ENCODE data around the gene AK8. TPM values are rescaled to one million over a fixed set of nuclear protein-coding genes. Genes with fewer than 3 reads are reported as not detected.

Gene AK8
- total RNA-seq, 6 experiments from 2014 or later, result 0.12 TPM; not detected in 4

DNA sequence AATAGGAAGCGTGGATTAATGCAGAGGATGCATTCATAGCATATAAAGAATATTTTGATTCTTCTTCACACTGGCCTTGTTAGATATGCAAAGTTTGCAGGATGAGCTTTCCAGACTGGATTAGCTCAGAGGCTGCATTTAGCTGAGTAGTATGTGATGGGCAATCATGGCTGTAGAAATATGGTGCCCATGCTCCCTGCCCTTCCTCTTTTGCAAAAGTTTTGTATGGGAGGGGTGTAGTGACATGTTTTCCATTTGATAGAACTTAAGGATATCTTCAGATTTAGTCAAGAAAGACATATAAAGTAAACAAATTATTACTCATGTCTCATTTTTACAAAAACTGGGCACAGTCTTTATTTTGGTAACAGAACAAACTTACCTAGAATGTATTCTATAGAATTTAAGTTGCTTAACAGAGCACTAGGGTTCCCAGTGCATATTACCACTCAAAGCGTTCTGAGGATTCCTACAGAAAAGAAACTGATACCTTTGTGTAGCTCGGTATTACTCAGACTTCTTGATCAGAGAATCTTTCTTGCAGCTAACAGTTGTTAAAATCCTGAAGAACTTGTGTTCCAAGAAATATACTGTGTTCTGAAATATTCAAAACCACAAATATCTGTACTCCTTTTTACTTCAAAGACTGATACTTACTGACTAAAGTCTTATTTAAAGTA is 198.0 kb downstream of the AK8 start:
- Histone ChIP-seq H3K27me3 (no peaks in the 10 kb centered on the region), H3K4me3 (no peak overlapping the region), H3K36me3 (peaks cover 0 to 44% (median 15%) of the 10 kb centered on the region in 4 donors), H3K27ac (no peak overlapping the region), H3K4me1 (no peaks in the 10 kb centered on the region), H3K9me3 (no peaks in the 10 kb centered on the region)
- intact Hi-C loops (cut with DNase I), result no loop called here
- ATAC-seq (no peak), DNase-seq (no peak)
- WGBS (ENCODE audit: insufficient coverage, low coverage, low lambda C conversion rate, missing lambda C conversion rate), result 71% methylated on average over 3 of the region's 3 CpGs
- TF ChIP-seq POLR2A (IDR thresholded peaks at IDR 0.05), result no peak
- TF ChIP-seq, protein P1, sequence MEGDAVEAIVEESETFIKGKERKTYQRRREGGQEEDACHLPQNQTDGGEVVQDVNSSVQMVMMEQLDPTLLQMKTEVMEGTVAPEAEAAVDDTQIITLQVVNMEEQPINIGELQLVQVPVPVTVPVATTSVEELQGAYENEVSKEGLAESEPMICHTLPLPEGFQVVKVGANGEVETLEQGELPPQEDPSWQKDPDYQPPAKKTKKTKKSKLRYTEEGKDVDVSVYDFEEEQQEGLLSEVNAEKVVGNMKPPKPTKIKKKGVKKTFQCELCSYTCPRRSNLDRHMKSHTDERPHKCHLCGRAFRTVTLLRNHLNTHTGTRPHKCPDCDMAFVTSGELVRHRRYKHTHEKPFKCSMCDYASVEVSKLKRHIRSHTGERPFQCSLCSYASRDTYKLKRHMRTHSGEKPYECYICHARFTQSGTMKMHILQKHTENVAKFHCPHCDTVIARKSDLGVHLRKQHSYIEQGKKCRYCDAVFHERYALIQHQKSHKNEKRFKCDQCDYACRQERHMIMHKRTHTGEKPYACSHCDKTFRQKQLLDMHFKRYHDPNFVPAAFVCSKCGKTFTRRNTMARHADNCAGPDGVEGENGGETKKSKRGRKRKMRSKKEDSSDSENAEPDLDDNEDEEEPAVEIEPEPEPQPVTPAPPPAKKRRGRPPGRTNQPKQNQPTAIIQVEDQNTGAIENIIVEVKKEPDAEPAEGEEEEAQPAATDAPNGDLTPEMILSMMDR (IDR thresholded peaks at IDR 0.05), result no peak

DNA sequence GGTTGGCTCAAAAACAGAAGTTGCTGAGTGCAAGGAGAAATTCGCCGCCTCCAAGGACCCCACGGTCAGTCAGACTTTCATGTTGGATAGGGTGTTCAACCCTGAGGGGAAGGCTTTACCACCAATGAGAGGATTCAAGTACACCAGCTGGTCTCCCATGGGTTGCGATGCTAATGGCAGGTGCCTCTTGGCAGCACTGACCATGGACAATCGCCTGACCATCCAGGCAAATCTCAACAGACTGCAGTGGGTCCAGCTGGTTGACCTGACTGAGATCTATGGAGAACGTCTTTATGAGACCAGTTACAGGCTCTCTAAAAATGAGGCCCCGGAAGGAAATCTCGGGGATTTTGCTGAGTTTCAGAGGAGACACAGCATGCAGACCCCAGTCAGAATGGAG is 200.1 kb downstream of the AK8 start:
- 87% methylated on average over 3 of the region's 8 CpGs for WGBS (ENCODE audit: insufficient coverage, low coverage, low lambda C conversion rate, missing lambda C conversion rate)
- peaks cover 0 to 32% (median 13%) of the 10 kb centered on the region in 4 donors for H3K36me3 ChIP-seq
- H3K9me3 ChIP-seq, result no peaks in the 10 kb centered on the region
- no peak overlapping the region for H3K27ac ChIP-seq
- no peak for TF ChIP-seq POLR2A (IDR thresholded peaks at IDR 0.05)
- TF ChIP-seq, protein P1 (IDR thresholded peaks at IDR 0.05), result no peak
- no peak overlapping the region for H3K4me3 ChIP-seq
- intact Hi-C loops (cut with DNase I), result no loop called here
- no peaks in the 10 kb centered on the region for H3K27me3 ChIP-seq
- DNase-seq (no peak), ATAC-seq (no peak)
- no peaks in the 10 kb centered on the region for H3K4me1 ChIP-seq

Other genes with a start within 250 kb of the AK8 start
- 1 to 10 TPM; 7.1 to 8.7 (median 8.0) TPM for gene DDX31, start 208.3 kb downstream of the AK8 start, total RNA-seq
- gene GTF3C4, start 207.8 kb downstream of the AK8 start, total RNA-seq, result 1 to 10 TPM; 4.6 to 6.1 (median 5.5) TPM
- 1 to 10 TPM in 5 of 6 experiments, under 1 TPM in 1; 0.86 to 2.0 (median 1.3) TPM for gene SPACA9, start 614 bp upstream of the AK8 start, total RNA-seq
- gene TSC1, start 66.3 kb upstream of the AK8 start, total RNA-seq, result 10 to 100 TPM; 14.2 to 22.8 (median 18.3) TPM
- under 1 TPM in 3 of 6 experiments, not detected in 3; 0.24 to 0.64 (median 0.39) TPM for gene GFI1B, start 100.4 kb upstream of the AK8 start, total RNA-seq
- 10 to 100 TPM; 18.4 to 30.5 (median 19.8) TPM for gene GTF3C5, start 152.7 kb upstream of the AK8 start, total RNA-seq
- gene CEL, start 183.7 kb upstream of the AK8 start, total RNA-seq, result under 1 TPM in 4 of 6 experiments, not detected in 2; 0.19 to 0.35 (median 0.26) TPM
- 10 to 100 TPM in 1 of 6 experiments, 1 to 10 TPM in 5; 4.3 to 19.8 (median 5.7) TPM for gene RALGDS, start 243.0 kb upstream of the AK8 start, total RNA-seq

Data from right lobe of liver (tissue), 6 donors.